Pancreas (tissue), 10 donors: ENCODE data around the gene NDUFAF8. TPM values are rescaled to one million over a fixed set of nuclear protein-coding genes. Genes with fewer than 3 reads are reported as not detected.
A peak's percentile ranks its signal among the peaks of the same experiment; 100 is the strongest.

ENCODE experiments used
- ATAC-seq, 4 donors: fragments of 200-7000 bp; cut with Tn5 transposase; one replicate each; pipeline versions ENCODE4 v1.8.0 to v1.9.1; 2020; ENCODE audit warnings: mild to moderate bottlenecking in 4 of 4, moderate library complexity in 4 of 4
- DNase-seq, 6 donors: peaks; one replicate each; pipeline ENCODE4 v3.0.0-alpha.2; 2020
- FAIRE-seq: peaks from 2 replicates; lab custom pipeline; 2012; peaks lifted over from hg19 to GRCh38; lab: Jason Lieb, UNC
- H3K27ac ChIP-seq, 4 donors: fragments of 200-600 bp; sonication (generic); 1 replicate in 3 of 4; 2 replicates in 1 of 4; pipeline versions ENCODE4 v1.5.0 to v1.8.0; 2020
- H3K27me3 ChIP-seq, 4 donors: fragments of 200-600 bp; one replicate each; pipeline ENCODE4 v1.8.0; 2021
- H3K36me3 ChIP-seq, 3 donors: fragments of 200-600 bp; sonication (generic) in 1 of 3; one replicate each; pipeline versions ENCODE4 v1.5.0 to v1.8.0; 2020 to 2021
- H3K4me1 ChIP-seq, 3 donors: fragments of 200-600 bp; one replicate each; pipeline ENCODE4 v1.8.0; 2021
- H3K4me3 ChIP-seq, 4 donors: fragments of 200-600 bp; sonication (generic) in 2 of 4; one replicate each; pipeline versions ENCODE4 v1.5.0 to v1.8.0; 2020 to 2021
- H3K9me3 ChIP-seq, 4 donors: fragments of 200-600 bp; one replicate each; pipeline ENCODE4 v1.8.0; 2021
- CTCF ChIP-seq, 4 donors: fragments of 200-600 bp; sonication (generic) in 3 of 4; IDR thresholded peaks; one replicate each; pipeline versions ENCODE4 v1.5.0 to v1.8.0; 2021; ENCODE audit warnings: antibody characterized with exemption in 4 of 4
- WGBS, 2 donors: extraction: QIAGEN DNeasy Blood & Tissue Kit; methylation state at CpG; one replicate each; pipeline ENCODE4 v1.1.7; 2013; 5-methylcytosine and 5-hydroxymethylcytosine counted together
- intact Hi-C, 3 donors: fragments of 100-400 bp; cut with DNase I; formaldehyde crosslinking; loops; one replicate each; pipeline versions ENCODE4 v1.11.1 to v1.14.2; 2022
- polyA plus RNA-seq, 2 donors: library from polyadenylated mRNA; stranded (reverse); fragments of 200-250 nt; gene quantifications; one replicate each; pipeline ENCODE4 v1.2.3, GENCODE V29; 2013
- total RNA-seq, 6 donors: library from RNA; stranded (reverse); fragmentation: NEBNext Ultra II Directional in 4 of 6; extraction: Animal tissue kit (Norgen Biotek cat#: 25700) in 4 of 6; gene quantifications; one replicate each; pipeline versions ENCODE4 v1.2.1 to v1.2.4, GENCODE V29; 2021 to 2023
- donor health status: healthy with polysubstance abuse.
- donor health status: DM: no; HTN: no; CAD: no; lungs with moderate emphysema.
- donor health status: DM: no; HTN: no; CAD: no.
- donor health status: control.
- donor health status: control.
- donor health status: Bipolar disorder and iron deficiency.
- donor health status: DM: yes; HTN: yes; CAD: no.
- donor health status: DM: no; HTN: no; CAD: no.
- donor health status: DM: no; HTN: no; CAD: no.
- donor health status: DM: yes; HTN: yes; CAD: no.

Gene NDUFAF8
- total and polyA plus RNA-seq, 8 donors: 17.5 to 34.1 (median 21.9) TPM

GRCh38 chr17:81212365-81212764 is 26.8 kb upstream of the NDUFAF8 start:
- H3K27ac ChIP-seq: no peak overlapping the region
- 93 to 94% methylated on average over 9 of the region's 9 CpGs for WGBS, 2 donors
- DNase-seq: peak in 1 of 6 donors; percentile 57
- H3K4me1 ChIP-seq: no peaks in the 10 kb centered on the region
- no peaks in the 10 kb centered on the region for H3K36me3 ChIP-seq
- no peaks in the 10 kb centered on the region for H3K27me3 ChIP-seq
- no peak for FAIRE-seq
- no peak overlapping the region for H3K4me3 ChIP-seq
- no peaks in the 10 kb centered on the region for H3K9me3 ChIP-seq
- intact Hi-C loops: no loop called here
- no peak for TF ChIP-seq CTCF (IDR thresholded peaks at IDR 0.05)
- no peak for ATAC-seq

- 95% methylated on average over 8 of the region's 8 CpGs for WGBS, 2 donors
- FAIRE-seq: no peak
- no peak for TF ChIP-seq CTCF (IDR thresholded peaks at IDR 0.05)
Observed at GRCh38 chr17:81213978-81214377, 25.1 kb upstream of the NDUFAF8 start.

GRCh38 chr17:81217491-81217890 is 21.6 kb upstream of the NDUFAF8 start:
- H3K27me3 ChIP-seq: no peaks in the 10 kb centered on the region
- no peak overlapping the region for H3K27ac ChIP-seq
- WGBS, 2 donors: 89 to 90% methylated on average over 18 of the region's 18 CpGs

More at GRCh38 chr17:81213978-81214377, 25.1 kb upstream of the NDUFAF8 start:
- Histone ChIP-seq H3K9me3 (no peaks in the 10 kb centered on the region), H3K27ac (no peak overlapping the region), H3K4me1 (no peaks in the 10 kb centered on the region), H3K4me3 (no peak overlapping the region), H3K27me3 (no peaks in the 10 kb centered on the region), H3K36me3 (no peaks in the 10 kb centered on the region)
- intact Hi-C loops: no loop called here
- ATAC-seq (no peak), DNase-seq (no peak)

GRCh38 chr17:81218459-81218858 is 20.7 kb upstream of the NDUFAF8 start:
- H3K36me3 ChIP-seq: no peaks in the 10 kb centered on the region
- TF ChIP-seq CTCF (IDR thresholded peaks at IDR 0.05): no peak
- no peak overlapping the region for H3K27ac ChIP-seq
- DNase-seq: peak in 1 of 6 donors; percentile 63
- no peak for FAIRE-seq
- H3K27me3 ChIP-seq: no peaks in the 10 kb centered on the region
- 92 to 93% methylated on average over 13 of the region's 13 CpGs for WGBS, 2 donors
- ATAC-seq: no peak
- H3K4me1 ChIP-seq: peaks cover 0 to 8% (median 7%) of the 10 kb centered on the region in 3 donors
- no peaks in the 10 kb centered on the region for H3K9me3 ChIP-seq
- no peak overlapping the region for H3K4me3 ChIP-seq
- intact Hi-C loops: no loop called here

More at GRCh38 chr17:81217491-81217890, 21.6 kb upstream of the NDUFAF8 start:
- FAIRE-seq (no peak), DNase-seq (peak in 1 of 6 donors; percentile 43), ATAC-seq (no peak)
- TF ChIP-seq CTCF (IDR thresholded peaks at IDR 0.05): no peak
- no peak overlapping the region for H3K4me3 ChIP-seq
- no peaks in the 10 kb centered on the region for H3K9me3 ChIP-seq
- intact Hi-C loops: no loop called here
- peaks cover 0 to 7% (median 7%) of the 10 kb centered on the region in 3 donors for H3K4me1 ChIP-seq
- H3K36me3 ChIP-seq: no peaks in the 10 kb centered on the region

- FAIRE-seq: no peak
- no peak overlapping the region for H3K4me3 ChIP-seq
- DNase-seq: peak in 1 of 6 donors; percentile 58
- WGBS, 2 donors: 91 to 94% methylated on average over 11 of the region's 11 CpGs
- intact Hi-C loops: no loop called here
- ATAC-seq: no peak
- TF ChIP-seq CTCF (IDR thresholded peaks at IDR 0.05): no peak
- H3K27me3 ChIP-seq: no peaks in the 10 kb centered on the region
- H3K4me1 ChIP-seq: peaks cover 0 to 11% (median 7%) of the 10 kb centered on the region in 3 donors
- H3K36me3 ChIP-seq: no peaks in the 10 kb centered on the region
- H3K27ac ChIP-seq: no peak overlapping the region
- no peaks in the 10 kb centered on the region for H3K9me3 ChIP-seq
Observed at GRCh38 chr17:81218991-81219390, 20.1 kb upstream of the NDUFAF8 start.
